ENCODE data around the gene DCHS2.

DNA sequence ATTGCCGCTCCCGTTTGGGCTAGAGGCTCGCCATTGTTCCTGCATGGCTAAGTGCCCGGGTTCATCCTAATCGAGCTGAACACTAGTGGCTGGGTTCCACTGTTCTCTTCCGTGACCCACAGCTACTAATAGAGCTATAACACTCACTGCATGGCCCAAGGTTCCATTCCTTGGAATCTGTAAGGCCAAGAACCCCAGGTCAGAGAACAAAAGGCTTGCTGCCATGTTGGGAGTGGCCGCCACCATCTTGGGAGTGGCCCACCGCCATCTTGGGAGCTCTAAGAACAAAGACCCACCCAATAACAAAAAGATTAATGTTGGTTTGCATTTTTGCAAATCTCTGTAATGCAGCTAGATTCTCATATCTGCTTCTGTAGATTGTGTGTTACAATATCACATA lies 299.0 kb downstream of the DCHS2 start:
- TF ChIP-seq, protein P1, sequence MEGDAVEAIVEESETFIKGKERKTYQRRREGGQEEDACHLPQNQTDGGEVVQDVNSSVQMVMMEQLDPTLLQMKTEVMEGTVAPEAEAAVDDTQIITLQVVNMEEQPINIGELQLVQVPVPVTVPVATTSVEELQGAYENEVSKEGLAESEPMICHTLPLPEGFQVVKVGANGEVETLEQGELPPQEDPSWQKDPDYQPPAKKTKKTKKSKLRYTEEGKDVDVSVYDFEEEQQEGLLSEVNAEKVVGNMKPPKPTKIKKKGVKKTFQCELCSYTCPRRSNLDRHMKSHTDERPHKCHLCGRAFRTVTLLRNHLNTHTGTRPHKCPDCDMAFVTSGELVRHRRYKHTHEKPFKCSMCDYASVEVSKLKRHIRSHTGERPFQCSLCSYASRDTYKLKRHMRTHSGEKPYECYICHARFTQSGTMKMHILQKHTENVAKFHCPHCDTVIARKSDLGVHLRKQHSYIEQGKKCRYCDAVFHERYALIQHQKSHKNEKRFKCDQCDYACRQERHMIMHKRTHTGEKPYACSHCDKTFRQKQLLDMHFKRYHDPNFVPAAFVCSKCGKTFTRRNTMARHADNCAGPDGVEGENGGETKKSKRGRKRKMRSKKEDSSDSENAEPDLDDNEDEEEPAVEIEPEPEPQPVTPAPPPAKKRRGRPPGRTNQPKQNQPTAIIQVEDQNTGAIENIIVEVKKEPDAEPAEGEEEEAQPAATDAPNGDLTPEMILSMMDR (IDR thresholded peaks at IDR 0.05) = no peak
- TF ChIP-seq POLR2A (IDR thresholded peaks at IDR 0.05) = no peak

Measured in tibial nerve (tissue), 3 donors.